Suppressor macrophage treated with lipopolysaccharide for 4 hours (primary cell): Measurements from ENCODE around the gene RASIP1.
A peak's percentile ranks its signal among the peaks of the same experiment; 100 is the strongest.
"Not testable (repeated sequence)": the region's sequence is repeated elsewhere in the genome, so short reads cannot be mapped to it uniquely, and the experiment has no call there.

Source experiments
- DNase-seq: peaks from one replicate; pipeline ENCODE4 v3.0.0-alpha.2; 2020

The RASIP1 gene

GRCh38 chr19:48705431-48705830, 35.0 kb downstream of the RASIP1 start:
- no peak for DNase-seq

- DNase-seq: no peak
Measured at GRCh38 chr19:48703316-48703715, 37.1 kb downstream of the RASIP1 start.

- DNase-seq: no peak
Measured at GRCh38 chr19:48702701-48703100, 37.7 kb downstream of the RASIP1 start.

GRCh38 chr19:48698046-48698445, 42.4 kb downstream of the RASIP1 start:
- no peak for DNase-seq

GRCh38 chr19:48696353-48697010, 43.9 kb downstream of the RASIP1 start:
- DNase-seq: no peak

- DNase-seq: no peak
Measured at GRCh38 chr19:48695743-48696352, 44.6 kb downstream of the RASIP1 start, which contains the start of gene FUT2. FUT2 (plus strand) TSS chr19:48695971; CDS start chr19:48702957, 6,986 bp downstream.

- DNase-seq: not testable (repeated sequence)
Measured at GRCh38 chr19:48693629-48694028, 46.8 kb downstream of the RASIP1 start.

GRCh38 chr19:48689449-48689848, 51.0 kb downstream of the RASIP1 start:
- DNase-seq: no peak

- DNase-seq: no peak
Measured at GRCh38 chr19:48687776-48688175, 52.6 kb downstream of the RASIP1 start.

- DNase-seq: not testable (repeated sequence)
Measured at GRCh38 chr19:48686637-48687036, 53.8 kb downstream of the RASIP1 start.

GRCh38 chr19:48686088-48686487, 54.3 kb downstream of the RASIP1 start:
- no peak for DNase-seq

GRCh38 chr19:48685583-48685982, 54.8 kb downstream of the RASIP1 start:
- DNase-seq: no peak

GRCh38 chr19:48683349-48683748, 57.1 kb downstream of the RASIP1 start:
- DNase-seq: peak; percentile 25

GRCh38 chr19:48681127-48681470, 59.3 kb downstream of the RASIP1 start:
- DNase-seq: peak; percentile 25

- DNase-seq: no peak
Measured at GRCh38 chr19:48680436-48681126, 59.8 kb downstream of the RASIP1 start.

GRCh38 chr19:48680006-48680405, 60.4 kb downstream of the RASIP1 start:
- not testable (repeated sequence) for DNase-seq

GRCh38 chr19:48678201-48678600, 62.2 kb downstream of the RASIP1 start:
- no peak for DNase-seq

- DNase-seq: no peak
Measured at GRCh38 chr19:48676887-48677286, 63.5 kb downstream of the RASIP1 start.

GRCh38 chr19:48676487-48676886, 63.9 kb downstream of the RASIP1 start:
- no peak for DNase-seq

GRCh38 chr19:48674921-48675824, 65.2 kb downstream of the RASIP1 start:
- DNase-seq: peak; percentile 88

GRCh38 chr19:48674216-48674809, 66.1 kb downstream of the RASIP1 start:
- DNase-seq: no peak

- DNase-seq: no peak
Measured at GRCh38 chr19:48673436-48674100, 66.8 kb downstream of the RASIP1 start.
